ENCODE measurements around the gene TTYH3. TPM values are rescaled to one million over a fixed set of nuclear protein-coding genes. Genes with fewer than 3 reads are reported as not detected.

Gene TTYH3, protein sequence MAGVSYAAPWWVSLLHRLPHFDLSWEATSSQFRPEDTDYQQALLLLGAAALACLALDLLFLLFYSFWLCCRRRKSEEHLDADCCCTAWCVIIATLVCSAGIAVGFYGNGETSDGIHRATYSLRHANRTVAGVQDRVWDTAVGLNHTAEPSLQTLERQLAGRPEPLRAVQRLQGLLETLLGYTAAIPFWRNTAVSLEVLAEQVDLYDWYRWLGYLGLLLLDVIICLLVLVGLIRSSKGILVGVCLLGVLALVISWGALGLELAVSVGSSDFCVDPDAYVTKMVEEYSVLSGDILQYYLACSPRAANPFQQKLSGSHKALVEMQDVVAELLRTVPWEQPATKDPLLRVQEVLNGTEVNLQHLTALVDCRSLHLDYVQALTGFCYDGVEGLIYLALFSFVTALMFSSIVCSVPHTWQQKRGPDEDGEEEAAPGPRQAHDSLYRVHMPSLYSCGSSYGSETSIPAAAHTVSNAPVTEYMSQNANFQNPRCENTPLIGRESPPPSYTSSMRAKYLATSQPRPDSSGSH
- total RNA-seq (15.4 and 19.7 TPM in 2 replicates), polyA plus RNA-seq (17.4 and 24.5 TPM in 2 replicates), polyA minus RNA-seq (ENCODE audit: low replicate concordance) (31.5 and 42.5 TPM in 2 replicates)
- 53.0 and 66.0 TPM in 2 replicates for polyA plus RNA-seq (2012)

DNA sequence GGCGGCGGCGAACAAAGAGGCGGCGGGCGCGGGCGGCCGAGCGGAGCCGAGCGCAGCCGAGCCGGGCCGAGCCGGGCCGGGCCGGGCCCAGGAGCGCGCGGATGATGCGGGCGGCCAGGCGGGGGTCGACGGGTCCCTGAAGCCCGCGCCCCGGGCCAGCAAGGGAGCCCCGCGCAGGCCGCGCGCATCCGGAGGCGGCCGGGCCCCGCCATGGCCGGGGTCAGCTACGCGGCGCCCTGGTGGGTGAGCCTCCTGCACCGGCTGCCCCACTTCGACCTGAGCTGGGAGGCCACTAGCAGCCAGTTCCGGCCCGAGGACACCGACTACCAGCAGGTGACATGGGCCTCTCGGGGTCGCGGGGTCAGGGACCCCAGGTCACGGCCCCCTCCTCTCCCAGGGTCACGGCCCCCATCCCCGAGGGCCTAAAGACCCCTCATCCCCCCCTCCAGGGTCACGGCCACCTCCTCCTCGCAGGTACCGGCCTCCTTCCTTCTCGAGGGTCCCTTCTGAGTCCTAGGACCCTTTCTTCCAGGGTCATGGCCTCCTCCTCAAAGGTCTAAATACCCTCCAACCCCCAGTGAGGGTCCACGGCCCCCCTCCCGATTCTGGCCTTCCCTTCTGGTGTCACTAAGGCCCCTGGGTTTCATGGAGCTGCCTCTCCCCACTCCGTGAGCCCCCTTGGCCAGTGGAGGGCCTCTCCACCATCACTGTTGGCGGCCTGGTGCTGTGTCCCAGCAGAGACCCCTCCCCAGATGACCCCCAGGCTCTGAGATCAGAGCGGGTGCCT is at the start of gene TTYH3:
Gene TTYH3 (plus strand): TSS at position 41 of the 787 bp plus-strand sequence. CDS start 170 bp downstream, at position 211.
- Histone ChIP-seq H3K4me3 (replicated peaks in 1 of 4; ENCODE audit: control extremely low read depth in 1 of 4, insufficient read depth in 1 of 4, low read depth in 3 of 4, low read length in 4 of 4) (peak within 1 kb of the TSS; percentile 68 to 90 (median 84)), H3K27ac (ENCODE audit: insufficient read depth, low read length) (peak within 1 kb of the TSS; percentile 97), H3K9me3 (ENCODE audit: control insufficient read depth, insufficient read depth, low read depth, low read length) (no peaks in the 10 kb centered on the region), H3K4me1 (ENCODE audit: control insufficient read depth, extremely low read depth, insufficient read depth, low read length) (peaks cover 23% of the 10 kb centered on the region), H4K20me1 (ENCODE audit: control insufficient read depth, extremely low read depth, insufficient read depth, low read length) (no peaks in the 10 kb centered on the region), H3K36me3 (ENCODE audit: control insufficient read depth, insufficient read depth, low read length) (peaks cover 6% of the 10 kb centered on the region), H2AFZ (ENCODE audit: low read length) (peak within 1 kb of the TSS; percentile 4), H3K27me3 (ENCODE audit: control insufficient read depth, insufficient read depth, low read length) (no peaks in the 10 kb centered on the region), H3K79me2 (ENCODE audit: control insufficient read depth, insufficient read depth, low read length) (peaks cover 48% of the 10 kb centered on the region), H3K4me2 (ENCODE audit: extremely low read depth, insufficient read depth, low read length) (peak within 1 kb of the TSS; percentile 77), H3K9ac (ENCODE audit: insufficient read depth, low read length) (peak within 1 kb of the TSS; percentile 95)
- no peak for DNase-seq (ENCODE audit: low read depth in 2 of 2)
- TF ChIP-seq, protein P1, sequence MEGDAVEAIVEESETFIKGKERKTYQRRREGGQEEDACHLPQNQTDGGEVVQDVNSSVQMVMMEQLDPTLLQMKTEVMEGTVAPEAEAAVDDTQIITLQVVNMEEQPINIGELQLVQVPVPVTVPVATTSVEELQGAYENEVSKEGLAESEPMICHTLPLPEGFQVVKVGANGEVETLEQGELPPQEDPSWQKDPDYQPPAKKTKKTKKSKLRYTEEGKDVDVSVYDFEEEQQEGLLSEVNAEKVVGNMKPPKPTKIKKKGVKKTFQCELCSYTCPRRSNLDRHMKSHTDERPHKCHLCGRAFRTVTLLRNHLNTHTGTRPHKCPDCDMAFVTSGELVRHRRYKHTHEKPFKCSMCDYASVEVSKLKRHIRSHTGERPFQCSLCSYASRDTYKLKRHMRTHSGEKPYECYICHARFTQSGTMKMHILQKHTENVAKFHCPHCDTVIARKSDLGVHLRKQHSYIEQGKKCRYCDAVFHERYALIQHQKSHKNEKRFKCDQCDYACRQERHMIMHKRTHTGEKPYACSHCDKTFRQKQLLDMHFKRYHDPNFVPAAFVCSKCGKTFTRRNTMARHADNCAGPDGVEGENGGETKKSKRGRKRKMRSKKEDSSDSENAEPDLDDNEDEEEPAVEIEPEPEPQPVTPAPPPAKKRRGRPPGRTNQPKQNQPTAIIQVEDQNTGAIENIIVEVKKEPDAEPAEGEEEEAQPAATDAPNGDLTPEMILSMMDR (conservative IDR thresholded peaks at IDR 0.05 in 1 of 2, IDR thresholded peaks at IDR 0.05 in 1 of 2; ENCODE audit: low read depth in 1 of 2, low read length in 2 of 2) = no peak
- no peak for TF ChIP-seq EZH2 (IDR thresholded peaks at IDR 0.05; ENCODE audit: low read length, missing control alignments)

DNA sequence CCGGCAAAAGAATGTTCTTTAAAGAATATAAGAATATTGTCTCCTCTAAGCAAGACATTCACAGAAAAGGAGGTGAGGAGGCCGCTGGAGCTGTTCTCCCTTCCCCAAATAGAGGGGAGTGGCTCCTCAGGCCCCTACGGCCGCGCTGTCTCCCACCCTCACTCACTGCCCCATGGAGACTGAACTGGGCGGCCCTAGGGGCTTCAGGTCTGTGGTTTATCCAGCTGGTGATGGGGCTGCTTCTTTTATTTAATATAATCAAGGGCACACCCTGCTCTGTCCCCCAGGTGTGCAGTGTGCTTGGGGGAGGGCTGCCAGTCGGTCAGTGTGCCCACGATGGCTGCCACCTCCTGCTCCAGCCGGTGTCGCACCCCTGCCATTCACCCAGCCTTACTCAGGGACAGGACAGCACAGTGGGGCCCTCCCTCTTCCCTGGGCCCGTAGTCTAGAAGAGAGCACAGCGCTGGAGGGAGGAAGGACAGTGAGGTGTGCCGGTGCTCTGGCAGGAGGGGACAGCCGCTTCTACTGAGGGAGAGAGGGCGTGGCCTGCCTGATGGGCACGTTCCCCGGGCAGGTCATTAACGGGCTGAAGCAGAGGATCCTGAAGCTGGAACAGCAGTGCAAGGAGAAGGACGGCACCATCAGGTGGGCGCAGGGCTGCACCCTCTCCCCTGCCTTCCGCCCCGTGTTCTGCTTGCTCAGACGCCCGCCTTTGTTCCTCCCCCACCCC is 49.6 kb upstream of the TTYH3 start:
- H3K4me2 ChIP-seq (ENCODE audit: extremely low read depth, insufficient read depth, low read length) = no peak overlapping the region
- no peaks in the 10 kb centered on the region for H4K20me1 ChIP-seq (ENCODE audit: control insufficient read depth, extremely low read depth, insufficient read depth, low read length)
- peaks cover 2% of the 10 kb centered on the region for H3K36me3 ChIP-seq (ENCODE audit: control insufficient read depth, insufficient read depth, low read length)
- no peaks in the 10 kb centered on the region for H3K27me3 ChIP-seq (ENCODE audit: control insufficient read depth, insufficient read depth, low read length)
- H3K9ac ChIP-seq (ENCODE audit: insufficient read depth, low read length) = no peak overlapping the region
- no peak overlapping the region for H3K27ac ChIP-seq (ENCODE audit: insufficient read depth, low read length)
- no peak overlapping the region for H2AFZ ChIP-seq (ENCODE audit: low read length)
- no peak for DNase-seq (ENCODE audit: low read depth in 2 of 2)
- H3K79me2 ChIP-seq (ENCODE audit: control insufficient read depth, insufficient read depth, low read length) = no peaks in the 10 kb centered on the region
- H3K9me3 ChIP-seq (ENCODE audit: control insufficient read depth, insufficient read depth, low read depth, low read length) = no peaks in the 10 kb centered on the region
- TF ChIP-seq, protein P1 (conservative IDR thresholded peaks at IDR 0.05 in 1 of 2, IDR thresholded peaks at IDR 0.05 in 1 of 2; ENCODE audit: low read depth in 1 of 2, low read length in 2 of 2) = no peak
- TF ChIP-seq EZH2 (IDR thresholded peaks at IDR 0.05; ENCODE audit: low read length, missing control alignments) = no peak
- H3K4me3 ChIP-seq (replicated peaks in 1 of 4; ENCODE audit: control extremely low read depth in 1 of 4, insufficient read depth in 1 of 4, low read depth in 3 of 4, low read length in 4 of 4) = no peak overlapping the region
- H3K4me1 ChIP-seq (ENCODE audit: control insufficient read depth, extremely low read depth, insufficient read depth, low read length) = no peaks in the 10 kb centered on the region

Data from fibroblast of lung (primary cell).